Measurements from ENCODE around the gene XRN2.

DNA sequence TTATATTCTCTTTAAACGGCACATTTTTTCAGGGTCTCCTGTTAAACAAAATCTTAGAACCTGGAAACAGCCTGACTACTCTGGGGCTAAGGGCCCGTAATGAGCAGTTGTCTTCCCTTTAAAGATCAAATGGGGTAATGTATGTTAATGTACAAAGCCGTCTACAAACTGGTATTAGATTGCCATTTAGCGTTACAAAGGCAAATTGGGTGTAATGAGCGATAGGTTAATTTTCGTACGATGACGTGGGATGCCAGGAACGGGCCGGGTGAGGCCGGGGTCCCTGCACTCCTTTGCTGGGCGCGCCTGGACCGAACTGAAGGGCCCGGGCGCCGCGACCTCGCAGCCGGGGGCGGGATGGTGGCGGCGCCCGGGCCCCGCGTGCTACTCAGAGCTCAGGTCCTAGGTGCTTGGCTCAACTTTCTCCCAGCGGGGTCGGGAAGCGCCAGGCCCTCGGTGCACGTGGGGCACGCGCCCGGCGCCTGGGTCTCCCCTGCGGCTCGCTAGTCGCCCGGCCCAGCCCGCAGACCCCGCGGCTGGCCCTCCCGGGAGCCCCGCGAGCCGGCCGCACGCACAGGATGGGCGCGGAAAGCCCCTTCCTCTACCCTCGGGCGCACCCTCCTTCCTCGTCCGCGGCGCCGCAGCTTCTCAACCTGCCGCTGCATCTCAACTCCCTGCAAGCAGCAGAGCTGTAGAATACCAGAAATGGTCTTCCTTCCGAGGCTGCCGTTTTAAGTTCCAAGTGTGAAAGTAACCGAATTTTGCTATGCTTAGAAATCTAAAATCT is 88.2 kb downstream of the XRN2 start:
- no peak for TF ChIP-seq EZH2 (IDR thresholded peaks at IDR 0.05; ENCODE audit: borderline replicate concordance, insufficient read depth, low read length, poor library complexity, severe bottlenecking)
- no peak for TF ChIP-seq MXI1 (conservative IDR thresholded peaks at IDR 0.05; ENCODE audit: poor library complexity, severe bottlenecking)
- TF ChIP-seq POLR2AphosphoS5 (IDR thresholded peaks at IDR 0.05): no peak
- TF ChIP-seq TAF1 (IDR thresholded peaks at IDR 0.05; ENCODE audit: low read depth): no peak
- TF ChIP-seq, protein P1, sequence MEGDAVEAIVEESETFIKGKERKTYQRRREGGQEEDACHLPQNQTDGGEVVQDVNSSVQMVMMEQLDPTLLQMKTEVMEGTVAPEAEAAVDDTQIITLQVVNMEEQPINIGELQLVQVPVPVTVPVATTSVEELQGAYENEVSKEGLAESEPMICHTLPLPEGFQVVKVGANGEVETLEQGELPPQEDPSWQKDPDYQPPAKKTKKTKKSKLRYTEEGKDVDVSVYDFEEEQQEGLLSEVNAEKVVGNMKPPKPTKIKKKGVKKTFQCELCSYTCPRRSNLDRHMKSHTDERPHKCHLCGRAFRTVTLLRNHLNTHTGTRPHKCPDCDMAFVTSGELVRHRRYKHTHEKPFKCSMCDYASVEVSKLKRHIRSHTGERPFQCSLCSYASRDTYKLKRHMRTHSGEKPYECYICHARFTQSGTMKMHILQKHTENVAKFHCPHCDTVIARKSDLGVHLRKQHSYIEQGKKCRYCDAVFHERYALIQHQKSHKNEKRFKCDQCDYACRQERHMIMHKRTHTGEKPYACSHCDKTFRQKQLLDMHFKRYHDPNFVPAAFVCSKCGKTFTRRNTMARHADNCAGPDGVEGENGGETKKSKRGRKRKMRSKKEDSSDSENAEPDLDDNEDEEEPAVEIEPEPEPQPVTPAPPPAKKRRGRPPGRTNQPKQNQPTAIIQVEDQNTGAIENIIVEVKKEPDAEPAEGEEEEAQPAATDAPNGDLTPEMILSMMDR (IDR thresholded peaks at IDR 0.05; ENCODE audit: poor library complexity, severe bottlenecking): no peak

All from neural cell (in vitro differentiated cells).